Left cardiac atrium (tissue), 4 donors: ENCODE data around the gene BRINP3. TPM values are rescaled to one million over a fixed set of nuclear protein-coding genes. Genes with fewer than 3 reads are reported as not detected.

Experiments used
- ATAC-seq, 2 donors: fragments of 200-7000 bp; cut with Tn5 transposase; one replicate each; pipeline ENCODE4 v1.9.1; 2020; ENCODE audit warnings: mild to moderate bottlenecking in 2 of 2, moderate library complexity in 2 of 2
- DNase-seq: peaks from one replicate; pipeline ENCODE4 v3.0.0-alpha.2; 2020
- intact Hi-C, 2 donors: fragments of 100-400 bp; cut with DNase I; formaldehyde crosslinking; loops; one replicate each; pipeline versions ENCODE4 v1.14.1 to v1.15.1; 2022 to 2023
- total RNA-seq, 2 donors: library from RNA; stranded (reverse); fragmentation: NEBNext Ultra II Directional; extraction: Animal tissue kit (Norgen Biotek cat#: 25700); gene quantifications; one replicate each; pipeline ENCODE4 v1.2.1, GENCODE V29; 2021
- donor health status: DM: no; HTN: yes; CAD: no.
- donor health status: DM: no; HTN: yes; CAD: no; lungs with severe emphysema.
- donor health status: DM: yes; HTN: yes; CAD: no.
- donor health status: Dilated cardiomyopathy.

BRINP3 gene
- total RNA-seq, 2 donors from 2014 or later: 1.3 to 3.0 TPM

GRCh38 chr1:190243056-190243455 lies 234.6 kb downstream of the BRINP3 start:
- ATAC-seq: no peak
- intact Hi-C loops: no loop called here

GRCh38 chr1:190226006-190226405 lies 251.7 kb downstream of the BRINP3 start:
- DNase-seq (no peak), ATAC-seq (no peak)
- intact Hi-C loops: no loop called here

More at GRCh38 chr1:190243056-190243455, 234.6 kb downstream of the BRINP3 start:
- DNase-seq: no peak

GRCh38 chr1:190212450-190212849 lies 265.2 kb downstream of the BRINP3 start:
- intact Hi-C loops: no loop called here
- DNase-seq: no peak
- ATAC-seq: no peak

GRCh38 chr1:190207733-190208132 lies 269.9 kb downstream of the BRINP3 start:
- DNase-seq: no peak
- ATAC-seq: no peak
- intact Hi-C loops: no loop called here

GRCh38 chr1:190205713-190206112 lies 272.0 kb downstream of the BRINP3 start:
- no peak for ATAC-seq
- DNase-seq: no peak
- intact Hi-C loops: no loop called here

- no peak for DNase-seq
- intact Hi-C loops: no loop called here
- no peak for ATAC-seq
Observed at GRCh38 chr1:190196020-190196419, 281.6 kb downstream of the BRINP3 start.

GRCh38 chr1:190193508-190194115 lies 284.1 kb downstream of the BRINP3 start:
- no peak for DNase-seq
- intact Hi-C loops: no loop called here
- no peak for ATAC-seq

GRCh38 chr1:190192627-190193026 lies 285.0 kb downstream of the BRINP3 start:
- ATAC-seq: no peak
- DNase-seq: no peak
- intact Hi-C loops: no loop called here

GRCh38 chr1:190183588-190183987 lies 294.1 kb downstream of the BRINP3 start:
- DNase-seq (no peak), ATAC-seq (no peak)
- intact Hi-C loops: no loop called here

- ATAC-seq (no peak), DNase-seq (no peak)
- intact Hi-C loops: no loop called here
Observed at GRCh38 chr1:190179817-190180216, 297.8 kb downstream of the BRINP3 start.

GRCh38 chr1:190178827-190179226 lies 298.8 kb downstream of the BRINP3 start:
- intact Hi-C loops: no loop called here
- DNase-seq (no peak), ATAC-seq (no peak)

GRCh38 chr1:190177555-190177954 lies 300.1 kb downstream of the BRINP3 start:
- ATAC-seq: no peak
- intact Hi-C loops: no loop called here

GRCh38 chr1:190176776-190177175 lies 300.9 kb downstream of the BRINP3 start:
- no peak for DNase-seq
- intact Hi-C loops: no loop called here
- no peak for ATAC-seq

More at GRCh38 chr1:190177555-190177954, 300.1 kb downstream of the BRINP3 start:
- no peak for DNase-seq

- no peak for DNase-seq
- intact Hi-C loops: no loop called here
- no peak for ATAC-seq
Observed at GRCh38 chr1:190175320-190175719, 302.3 kb downstream of the BRINP3 start.

GRCh38 chr1:190172651-190173430 lies 304.8 kb downstream of the BRINP3 start:
- DNase-seq (no peak), ATAC-seq (no peak)
- intact Hi-C loops: no loop called here

- DNase-seq (no peak), ATAC-seq (no peak)
- intact Hi-C loops: no loop called here
Observed at GRCh38 chr1:190170321-190170720, 307.3 kb downstream of the BRINP3 start.

GRCh38 chr1:190169311-190170067 lies 308.2 kb downstream of the BRINP3 start:
- intact Hi-C loops: no loop called here
- DNase-seq: no peak
- no peak for ATAC-seq

- ATAC-seq (no peak), DNase-seq (no peak)
- intact Hi-C loops: no loop called here
Observed at GRCh38 chr1:190168893-190169280, 308.8 kb downstream of the BRINP3 start.

- ATAC-seq: no peak
- intact Hi-C loops: no loop called here
- DNase-seq: no peak
Observed at GRCh38 chr1:190168116-190168892, 309.4 kb downstream of the BRINP3 start.
